IPS-15b (cell line): Measurements from ENCODE around the gene MAGEC3.
"Not testable (repeated sequence)": the region's sequence is repeated elsewhere in the genome, so short reads cannot be mapped to it uniquely, and the experiment has no call there.

Experiments
- H3K27me3 ChIP-seq: one replicate; pipeline ENCODE4 v1.6.1; 2013; ENCODE audit warnings: low read length; ENCODE audit not compliant: control insufficient read depth, insufficient read depth
- H3K36me3 ChIP-seq: one replicate; pipeline ENCODE4 v1.6.1; 2013; ENCODE audit warnings: low read length; ENCODE audit not compliant: control insufficient read depth, insufficient read depth
- H3K4me1 ChIP-seq: one replicate; pipeline ENCODE4 v1.6.1; 2013; ENCODE audit warnings: mild to moderate bottlenecking, low read length; ENCODE audit not compliant: control insufficient read depth, insufficient read depth
- H3K4me3 ChIP-seq: one replicate; pipeline ENCODE4 v1.5.1; 2013; ENCODE audit warnings: low read depth, low read length
- H3K9ac ChIP-seq: one replicate; pipeline ENCODE4 v1.6.1; 2013; ENCODE audit warnings: low read depth, mild to moderate bottlenecking, low read length
- H3K9me3 ChIP-seq: one replicate; pipeline ENCODE4 v1.6.1; 2013; ENCODE audit warnings: mild to moderate bottlenecking, low read length; ENCODE audit not compliant: control insufficient read depth, insufficient read depth

The MAGEC3 gene

GRCh38 chrX:141838016-141838415 lies at the start of gene MAGEC3:
MAGEC3 (plus strand) TSS chrX:141838316; CDS start chrX:141838316, 0 bp downstream.
- Histone ChIP-seq H3K4me1 (no peaks in the 10 kb centered on the region), H3K27me3 (no peaks in the 10 kb centered on the region), H3K9ac (no peak within 1 kb of the TSS), H3K36me3 (no peaks in the 10 kb centered on the region), H3K4me3 (no peak within 1 kb of the TSS), H3K9me3 (peaks cover 3% of the 10 kb centered on the region)

DNA sequence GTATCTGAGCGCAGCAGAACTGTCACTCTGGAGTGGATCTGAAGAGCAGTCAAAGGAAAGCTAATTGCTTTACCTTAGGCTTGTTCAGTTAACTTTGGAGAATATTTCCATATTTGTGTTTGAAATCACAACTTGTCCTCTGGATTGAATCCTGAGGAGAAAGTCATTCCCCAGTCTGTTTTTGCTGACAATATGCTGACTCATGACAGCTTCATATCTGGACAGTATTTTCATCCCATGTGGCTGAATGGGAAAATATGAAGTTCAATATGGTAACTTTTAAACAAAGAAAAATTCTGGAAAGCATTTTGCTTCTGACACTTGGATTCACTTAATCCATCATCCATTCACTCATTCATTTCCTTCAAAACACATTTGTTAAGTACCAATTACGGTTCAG lies 46.3 kb upstream of the MAGEC3 start:
- H3K9me3 ChIP-seq = no peaks in the 10 kb centered on the region
- no peaks in the 10 kb centered on the region for H3K27me3 ChIP-seq
- H3K4me1 ChIP-seq = no peaks in the 10 kb centered on the region

GRCh38 chrX:141811438-141811837 lies 26.7 kb upstream of the MAGEC3 start:
- Histone ChIP-seq H3K36me3 (no peaks in the 10 kb centered on the region), H3K9me3 (peaks cover 4% of the 10 kb centered on the region), H3K4me1 (no peaks in the 10 kb centered on the region), H3K27me3 (no peaks in the 10 kb centered on the region), H3K9ac (no peak overlapping the region), H3K4me3 (no peak overlapping the region)

More for the DNA sequence above, 46.3 kb upstream of the MAGEC3 start:
- Histone ChIP-seq H3K9ac (no peak overlapping the region), H3K36me3 (no peaks in the 10 kb centered on the region), H3K4me3 (no peak overlapping the region)

DNA sequence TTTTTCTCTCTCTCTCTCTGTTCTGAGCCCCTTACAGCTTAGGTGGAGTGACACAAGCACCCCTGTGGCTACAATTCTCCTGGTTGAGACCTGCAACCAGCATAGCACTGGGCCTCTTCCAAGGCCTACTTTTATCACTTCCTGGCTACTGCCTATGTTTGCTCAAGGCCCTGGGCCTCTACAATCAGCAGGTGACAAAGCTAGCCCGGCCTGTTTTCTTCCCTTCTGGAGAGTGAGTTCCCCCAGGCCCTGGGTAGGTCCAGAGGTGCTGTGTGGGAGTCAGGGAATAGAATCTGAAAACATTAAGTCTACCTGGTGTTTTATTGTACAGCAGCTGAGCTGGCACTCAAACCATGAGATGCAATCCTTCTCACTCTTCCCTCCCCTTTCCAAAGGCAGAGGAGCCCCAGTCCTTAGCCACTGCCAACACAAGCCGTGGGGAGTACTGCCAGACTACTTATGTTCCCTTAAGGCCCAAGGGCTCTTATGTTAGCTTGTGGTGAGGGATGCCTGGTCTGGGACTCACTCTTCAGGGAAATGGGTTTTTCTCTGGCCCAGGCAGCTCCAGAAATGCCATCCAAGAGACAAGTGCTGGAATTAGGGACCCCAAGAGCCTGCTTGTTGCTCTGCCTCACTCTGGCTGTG lies 23.8 kb upstream of the MAGEC3 start:
- Histone ChIP-seq H3K9ac (no peak overlapping the region), H3K36me3 (no peaks in the 10 kb centered on the region), H3K27me3 (no peaks in the 10 kb centered on the region), H3K4me1 (no peaks in the 10 kb centered on the region), H3K9me3 (peaks cover 4% of the 10 kb centered on the region), H3K4me3 (no peak overlapping the region)

- no peak overlapping the region for H3K9ac ChIP-seq
- H3K36me3 ChIP-seq = no peaks in the 10 kb centered on the region
- no peak overlapping the region for H3K4me3 ChIP-seq
- no peaks in the 10 kb centered on the region for H3K27me3 ChIP-seq
- peaks cover 4% of the 10 kb centered on the region for H3K9me3 ChIP-seq
- H3K4me1 ChIP-seq = no peaks in the 10 kb centered on the region
These were observed 22.2 kb upstream of the MAGEC3 start for GRCh38 chrX:141815904-141816303.

DNA sequence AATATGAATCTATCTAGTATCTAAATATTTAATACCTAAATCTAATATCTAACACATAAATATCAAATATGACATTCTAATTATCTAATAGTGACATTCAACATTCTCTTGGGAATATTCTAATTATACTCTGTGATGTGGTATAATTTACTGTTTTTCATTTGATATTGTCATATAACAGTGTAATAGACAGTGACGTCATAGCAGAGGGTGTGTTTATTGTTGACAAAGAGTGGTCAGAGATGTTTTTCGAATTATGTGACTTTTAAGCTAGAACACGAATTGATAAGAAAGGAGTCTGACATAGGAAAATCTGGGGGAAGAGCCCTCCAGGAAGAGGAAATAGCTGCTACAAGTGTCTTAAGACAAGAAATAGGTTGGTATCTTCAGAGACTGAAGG lies 5.9 kb upstream of the MAGEC3 start:
- no peak overlapping the region for H3K9ac ChIP-seq
- no peaks in the 10 kb centered on the region for H3K9me3 ChIP-seq
- H3K4me3 ChIP-seq = no peak overlapping the region
- H3K4me1 ChIP-seq = no peaks in the 10 kb centered on the region
- H3K36me3 ChIP-seq = no peaks in the 10 kb centered on the region
- no peaks in the 10 kb centered on the region for H3K27me3 ChIP-seq

- Histone ChIP-seq H3K9ac (no peak overlapping the region), H3K4me1 (no peaks in the 10 kb centered on the region), H3K36me3 (no peaks in the 10 kb centered on the region), H3K4me3 (no peak overlapping the region), H3K27me3 (no peaks in the 10 kb centered on the region), H3K9me3 (peaks cover 3% of the 10 kb centered on the region)
These were observed 1.7 kb downstream of the MAGEC3 start for GRCh38 chrX:141839856-141840255.

- Histone ChIP-seq H3K9me3 (no peaks in the 10 kb centered on the region), H3K4me3 (no peak overlapping the region), H3K4me1 (no peaks in the 10 kb centered on the region), H3K27me3 (no peaks in the 10 kb centered on the region), H3K9ac (no peak overlapping the region), H3K36me3 (no peaks in the 10 kb centered on the region)
These were observed 19.4 kb downstream of the MAGEC3 start for GRCh38 chrX:141857479-141857878.

DNA sequence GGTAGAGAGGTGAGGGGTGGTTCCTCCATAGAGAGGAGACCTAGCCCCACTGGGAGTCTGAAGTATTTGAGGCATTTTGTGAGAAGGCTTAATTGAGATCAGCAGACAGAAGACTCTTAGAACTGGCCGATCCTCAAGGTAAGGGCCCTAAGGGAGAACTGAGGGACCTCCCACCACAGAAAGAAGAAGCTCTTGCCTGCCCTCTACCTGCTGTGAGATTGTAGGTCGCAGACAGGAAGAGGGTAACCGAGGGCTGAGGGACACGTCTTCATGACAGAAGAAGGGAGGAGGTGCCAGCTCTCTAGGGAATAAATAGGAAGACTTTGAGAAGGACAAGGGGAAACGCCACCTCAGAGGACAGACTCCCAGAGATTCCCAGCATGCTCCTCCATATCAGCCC lies 41.5 kb downstream of the MAGEC3 start:
- no peaks in the 10 kb centered on the region for H3K9me3 ChIP-seq
- H3K27me3 ChIP-seq = no peaks in the 10 kb centered on the region
- H3K4me1 ChIP-seq = no peaks in the 10 kb centered on the region
- H3K36me3 ChIP-seq = no peaks in the 10 kb centered on the region
- no peak overlapping the region for H3K9ac ChIP-seq
- H3K4me3 ChIP-seq = no peak overlapping the region

DNA sequence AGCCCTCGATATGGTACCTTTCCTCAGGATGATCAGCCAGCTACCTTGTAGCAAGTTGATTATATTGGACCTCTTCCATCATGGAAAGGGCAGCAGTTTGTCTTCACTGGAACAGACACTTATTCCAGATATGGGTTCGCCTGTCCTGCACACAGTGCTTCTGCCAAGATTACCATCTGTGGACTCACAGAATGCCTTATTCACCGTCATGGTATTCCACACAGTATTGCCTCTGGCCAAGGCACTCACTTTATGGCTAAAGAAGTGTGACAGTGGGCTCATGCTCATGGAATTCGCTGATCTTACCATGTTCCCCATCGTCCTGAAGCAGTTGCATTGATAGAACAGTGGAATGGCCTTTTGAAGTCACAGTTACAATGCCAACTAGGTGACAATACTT lies 50.7 kb downstream of the MAGEC3 start:
- not testable (repeated sequence) for H3K27me3 ChIP-seq, H3K36me3 ChIP-seq, H3K4me1 ChIP-seq, H3K9ac ChIP-seq, H3K9me3 ChIP-seq, H3K4me3 ChIP-seq

GRCh38 chrX:141894733-141895132 lies 56.6 kb downstream of the MAGEC3 start:
- H3K27me3 ChIP-seq = no peaks in the 10 kb centered on the region
- no peaks in the 10 kb centered on the region for H3K36me3 ChIP-seq
- no peak overlapping the region for H3K4me3 ChIP-seq
- no peak overlapping the region for H3K9ac ChIP-seq
- H3K9me3 ChIP-seq = no peaks in the 10 kb centered on the region
- no peaks in the 10 kb centered on the region for H3K4me1 ChIP-seq

- Histone ChIP-seq H3K4me1 (no peaks in the 10 kb centered on the region), H3K4me3 (no peak overlapping the region), H3K9ac (no peak overlapping the region), H3K27me3 (no peaks in the 10 kb centered on the region), H3K36me3 (no peaks in the 10 kb centered on the region), H3K9me3 (no peaks in the 10 kb centered on the region)
These were observed 59.6 kb downstream of the MAGEC3 start for GRCh38 chrX:141897690-141898089.
